CD4-positive, alpha-beta T cell (primary cell): Measurements from ENCODE around the gene SLF2. TPM values are rescaled to one million over a fixed set of nuclear protein-coding genes. Genes with fewer than 3 reads are reported as not detected.

Experiments
- ATAC-seq: fragments of 200-7000 bp; cut with Tn5 transposase; one replicate; pipeline ENCODE4 v1.10.0; 2022; ENCODE audit warnings: mild to moderate bottlenecking; ENCODE audit not compliant: poor library complexity
- CTCF ChIA-PET: fragments of 350-600 bp; sonication (Branson Sonifier 250); formaldehyde crosslinking; loops from one replicate; lab custom pipeline; 2021; ENCODE audit warnings: antibody characterized with exemption, inconsistent platforms; lab: Charles Lee
- POLR2A ChIA-PET: fragments of 350-600 bp; sonication (Branson Sonifier 250); formaldehyde crosslinking; loops from one replicate; lab custom pipeline; 2021; ENCODE audit warnings: antibody characterized with exemption, inconsistent platforms; lab: Charles Lee
- DNase-seq, 14 experiments: peaks; one replicate each; pipeline ENCODE4 v3.0.0-alpha.2; 2013 to 2020; ENCODE audit warnings: mixed read lengths in 2 of 14
- H3K27ac ChIP-seq, 2 donors: one replicate each; pipeline versions ENCODE4 v1.5.1 to v1.7.0; 2013; ENCODE audit warnings: low read length in 2 of 2, low read depth in 1 of 2, mild to moderate bottlenecking in 1 of 2
- H3K27me3 ChIP-seq, 2 experiments: 1 replicate in 1 of 2; 2 replicates in 1 of 2; pipeline versions ENCODE4 v1.6.1 to v1.7.0; 2013; ENCODE audit warnings: low read length in 2 of 2, control low read depth in 1 of 2, mild to moderate bottlenecking in 1 of 2, moderate library complexity in 1 of 2; ENCODE audit not compliant: insufficient read depth in 2 of 2, control insufficient read depth in 1 of 2
- H3K36me3 ChIP-seq: one replicate; pipeline ENCODE4 v1.6.1; 2013; ENCODE audit warnings: low read length, control low read depth; ENCODE audit not compliant: insufficient read depth
- H3K4me1 ChIP-seq: one replicate; pipeline ENCODE4 v1.6.1; 2013; ENCODE audit warnings: low read length, control low read depth; ENCODE audit not compliant: insufficient read depth
- H3K4me3 ChIP-seq: one replicate; pipeline ENCODE4 v1.5.1; 2013; ENCODE audit warnings: mild to moderate bottlenecking, low read length, moderate library complexity
- H3K9me3 ChIP-seq, 2 experiments: 1 replicate in 1 of 2; 2 replicates in 1 of 2; pipeline versions ENCODE4 v1.6.1 to v1.7.0; 2013; ENCODE audit warnings: low read length in 2 of 2, mild to moderate bottlenecking in 2 of 2, control low read depth in 1 of 2, moderate library complexity in 1 of 2; ENCODE audit not compliant: control insufficient read depth in 1 of 2, insufficient read depth in 1 of 2
- H3K27ac Mint-ChIP-seq: one replicate; pipeline ENCODE4 v1.8.0; 2020; ENCODE audit warnings: mixed read lengths
- H3K27me3 Mint-ChIP-seq: one replicate; pipeline ENCODE4 v1.8.0; 2021; ENCODE audit warnings: mixed read lengths
- H3K36me3 Mint-ChIP-seq: one replicate; pipeline ENCODE4 v1.8.0; 2021; ENCODE audit warnings: low read depth, mixed read lengths
- H3K4me1 Mint-ChIP-seq: one replicate; pipeline ENCODE4 v1.8.0; 2021; ENCODE audit warnings: low read depth, mixed read lengths
- H3K4me3 Mint-ChIP-seq: one replicate; pipeline ENCODE4 v1.8.0; 2020; ENCODE audit warnings: mild to moderate bottlenecking, mixed read lengths
- H3K9me3 Mint-ChIP-seq: one replicate; pipeline ENCODE4 v1.8.0; 2020; ENCODE audit warnings: mixed read lengths
- intact Hi-C, 2 experiments: fragments of 100-400 bp; cut with DNase I in 1 of 2; cut with micrococcal nuclease in 1 of 2; formaldehyde crosslinking; loops; one replicate each; pipeline versions ENCODE4 v1.15.1 to v1.9.0; 2023 to 2025; cut with DNase I, micrococcal nuclease
- total RNA-seq, 174 experiments: library from RNA in 2 of 174; stranded (reverse) in 2 of 174; gene quantifications; one replicate each; pipeline ENCODE4 v1.2.3 and lab custom pipeline; 2021 to 2026
- TF ChIP-seq, protein P1 (sequence below): fragments of 200-600 bp; IDR thresholded peaks from one replicate; pipeline ENCODE4 v1.8.0; 2022; ENCODE audit warnings: antibody characterized with exemption, mild to moderate bottlenecking

SLF2 gene
- total RNA-seq, 2 experiments from 2014 or later: 11.1 TPM

DNA sequence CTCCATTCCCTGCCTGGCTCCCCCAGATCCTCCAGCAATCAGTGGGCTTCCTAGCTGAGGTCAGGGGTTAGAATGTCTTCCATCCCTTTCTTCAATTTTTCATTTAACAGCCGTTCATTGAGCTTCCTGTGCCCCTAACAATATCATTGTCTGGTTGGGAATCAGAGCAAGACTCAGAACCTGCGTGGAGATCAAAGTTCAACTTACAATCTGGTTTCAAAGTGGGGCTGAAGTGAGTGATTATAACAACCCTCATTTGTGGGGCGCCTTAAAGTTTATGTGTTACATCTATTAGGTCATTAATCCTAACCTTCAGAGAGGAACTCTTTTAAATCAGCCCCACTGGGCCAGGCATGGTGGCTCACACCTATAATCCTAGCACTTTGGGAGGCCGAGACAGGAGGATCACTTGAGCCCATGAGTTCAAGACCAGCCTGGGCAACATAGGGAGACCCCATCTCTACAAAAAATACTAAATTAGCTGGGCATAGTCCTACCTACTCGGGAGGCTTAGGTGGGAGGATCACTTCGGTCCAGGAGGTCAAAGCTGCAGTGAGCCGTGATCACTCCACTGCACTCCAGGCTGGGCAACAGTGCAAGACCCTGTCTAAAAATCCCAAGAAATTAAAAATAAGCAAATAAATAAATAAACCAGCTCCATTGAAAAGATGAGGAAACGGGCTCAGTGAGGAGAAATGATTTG is 45.4 kb upstream of the SLF2 start:
- CTCF ChIA-PET: no interaction called here

DNA sequence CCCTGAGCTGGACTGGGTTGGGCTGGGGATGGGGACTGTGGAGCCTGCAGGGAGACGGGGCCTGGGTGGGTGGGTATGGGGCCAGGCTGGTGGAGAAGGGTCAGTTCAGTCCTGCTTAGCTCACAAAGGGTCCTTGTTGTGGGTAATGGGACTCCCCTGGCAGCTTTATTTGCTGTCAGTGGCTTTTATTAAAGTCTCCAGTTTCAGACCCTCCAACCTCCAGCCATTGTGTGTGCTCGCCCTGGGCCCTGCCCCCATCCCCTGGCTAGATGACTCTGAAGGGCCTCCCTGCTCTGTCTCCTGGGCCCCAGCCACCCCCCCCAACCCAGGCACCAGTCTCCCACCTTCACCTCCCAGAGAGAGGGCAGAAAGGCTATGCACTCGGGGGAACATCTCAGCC is 44.4 kb upstream of the SLF2 start:
- Histone ChIP-seq H3K27me3 (peaks cover 9 to 13% of the 10 kb centered on the region in 2 experiments), H3K9me3 (no peaks in the 10 kb centered on the region), H3K4me3 (no peak overlapping the region), H3K27ac (no peak overlapping the region), H3K4me1 (no peaks in the 10 kb centered on the region), H3K36me3 (no peaks in the 10 kb centered on the region)
- intact Hi-C loops: no loop called here
- Mint-ChIP-seq H3K4me3 (no peak overlapping the region), H3K27me3 (peaks cover 31% of the 10 kb centered on the region), H3K9me3 (no peaks in the 10 kb centered on the region), H3K36me3 (no peaks in the 10 kb centered on the region), H3K27ac (no peak overlapping the region), H3K4me1 (no peaks in the 10 kb centered on the region)
- ChIA-PET CTCF (no interaction called here), POLR2A (no interaction called here)
- DNase-seq: no peak
- TF ChIP-seq, protein P1, sequence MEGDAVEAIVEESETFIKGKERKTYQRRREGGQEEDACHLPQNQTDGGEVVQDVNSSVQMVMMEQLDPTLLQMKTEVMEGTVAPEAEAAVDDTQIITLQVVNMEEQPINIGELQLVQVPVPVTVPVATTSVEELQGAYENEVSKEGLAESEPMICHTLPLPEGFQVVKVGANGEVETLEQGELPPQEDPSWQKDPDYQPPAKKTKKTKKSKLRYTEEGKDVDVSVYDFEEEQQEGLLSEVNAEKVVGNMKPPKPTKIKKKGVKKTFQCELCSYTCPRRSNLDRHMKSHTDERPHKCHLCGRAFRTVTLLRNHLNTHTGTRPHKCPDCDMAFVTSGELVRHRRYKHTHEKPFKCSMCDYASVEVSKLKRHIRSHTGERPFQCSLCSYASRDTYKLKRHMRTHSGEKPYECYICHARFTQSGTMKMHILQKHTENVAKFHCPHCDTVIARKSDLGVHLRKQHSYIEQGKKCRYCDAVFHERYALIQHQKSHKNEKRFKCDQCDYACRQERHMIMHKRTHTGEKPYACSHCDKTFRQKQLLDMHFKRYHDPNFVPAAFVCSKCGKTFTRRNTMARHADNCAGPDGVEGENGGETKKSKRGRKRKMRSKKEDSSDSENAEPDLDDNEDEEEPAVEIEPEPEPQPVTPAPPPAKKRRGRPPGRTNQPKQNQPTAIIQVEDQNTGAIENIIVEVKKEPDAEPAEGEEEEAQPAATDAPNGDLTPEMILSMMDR: no peak
- ATAC-seq: no peak

More for the DNA sequence above, 45.4 kb upstream of the SLF2 start:
- Mint-ChIP-seq H3K4me1 (no peaks in the 10 kb centered on the region), H3K4me3 (no peak overlapping the region), H3K9me3 (no peaks in the 10 kb centered on the region), H3K36me3 (no peaks in the 10 kb centered on the region), H3K27me3 (peaks cover 37% of the 10 kb centered on the region), H3K27ac (no peak overlapping the region)
- no peaks in the 10 kb centered on the region for H3K4me1 ChIP-seq
- H3K9me3 ChIP-seq: no peaks in the 10 kb centered on the region
- TF ChIP-seq, protein P1: no peak
- H3K4me3 ChIP-seq: no peak overlapping the region
- no peaks in the 10 kb centered on the region for H3K36me3 ChIP-seq
- no peak overlapping the region for H3K27ac ChIP-seq
- intact Hi-C loops: no loop called here
- no peak for ATAC-seq
- H3K27me3 ChIP-seq: peaks cover 9 to 13% of the 10 kb centered on the region in 2 experiments
- DNase-seq: no peak
- POLR2A ChIA-PET: no interaction called here

DNA sequence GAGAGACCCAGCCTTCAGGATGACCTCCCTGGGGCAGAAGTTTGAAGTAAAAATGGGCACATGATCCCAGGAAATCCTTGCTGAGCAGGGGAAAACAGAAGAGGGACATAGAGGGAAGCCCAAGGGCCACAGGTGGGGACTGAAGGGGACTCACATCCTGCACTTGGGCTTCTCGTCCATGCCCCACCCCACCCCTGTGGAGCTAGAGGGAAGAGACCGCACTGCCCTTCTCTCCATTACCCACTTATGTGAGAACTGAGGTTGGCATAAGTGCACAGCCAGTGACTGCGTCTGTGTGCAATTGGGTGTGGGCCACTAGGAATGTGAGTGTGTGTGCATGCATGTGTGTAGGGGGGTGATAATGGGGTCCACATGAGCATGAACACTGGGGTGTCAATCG is 43.4 kb upstream of the SLF2 start:
- TF ChIP-seq, protein P1: no peak
- Mint-ChIP-seq H3K4me3 (no peak overlapping the region), H3K4me1 (no peaks in the 10 kb centered on the region), H3K9me3 (no peaks in the 10 kb centered on the region), H3K27ac (no peak overlapping the region), H3K27me3 (peaks cover 27% of the 10 kb centered on the region), H3K36me3 (no peaks in the 10 kb centered on the region)
- peaks cover 9 to 14% of the 10 kb centered on the region in 2 experiments for H3K27me3 ChIP-seq
- no peaks in the 10 kb centered on the region for H3K4me1 ChIP-seq
- DNase-seq: no peak
- H3K27ac ChIP-seq: no peak overlapping the region
- intact Hi-C loops: no loop called here
- POLR2A ChIA-PET: no interaction called here
- H3K9me3 ChIP-seq: no peaks in the 10 kb centered on the region
- no peak overlapping the region for H3K4me3 ChIP-seq
- ATAC-seq: no peak
- CTCF ChIA-PET: no interaction called here
- no peaks in the 10 kb centered on the region for H3K36me3 ChIP-seq
